Activated CD4-positive, alpha-beta T cell treated with anti-CD3 and anti-CD28 coated beads, Interleukin-2, amount 10 ng/mL, durations not matched to agents 7 days and 5 days (primary cell): ENCODE data around the gene EEA1. TPM values are rescaled to one million over a fixed set of nuclear protein-coding genes. Genes with fewer than 3 reads are reported as not detected.

ENCODE experiments used
- CTCF ChIA-PET: fragments of 350-600 bp; sonication (Branson Sonifier 250); formaldehyde crosslinking; loops from one replicate; lab custom pipeline; 2021; ENCODE audit warnings: antibody characterized with exemption; lab: Charles Lee
- POLR2A ChIA-PET: fragments of 350-600 bp; sonication (Branson Sonifier 250); formaldehyde crosslinking; loops from one replicate; lab custom pipeline; 2021; ENCODE audit warnings: antibody characterized with exemption; lab: Charles Lee
- DNase-seq: peaks from one replicate; pipeline ENCODE4 v3.0.0-alpha.2; 2020
- H3K27ac Mint-ChIP-seq: one replicate; pipeline ENCODE4 v1.8.0; 2021; ENCODE audit warnings: mild to moderate bottlenecking, moderate library complexity, mixed read lengths
- H3K27me3 Mint-ChIP-seq: one replicate; pipeline ENCODE4 v1.8.0; 2021; ENCODE audit warnings: mixed read lengths
- H3K36me3 Mint-ChIP-seq: one replicate; pipeline ENCODE4 v1.8.0; 2021; ENCODE audit warnings: low read depth, mixed read lengths
- H3K4me1 Mint-ChIP-seq: one replicate; pipeline ENCODE4 v1.8.0; 2021; ENCODE audit warnings: mixed read lengths
- H3K4me3 Mint-ChIP-seq: one replicate; pipeline ENCODE4 v1.8.0; 2021; ENCODE audit warnings: mild to moderate bottlenecking, moderate library complexity, mixed read lengths
- H3K9me3 Mint-ChIP-seq: one replicate; pipeline ENCODE4 v1.8.0; 2021; ENCODE audit warnings: mixed read lengths
- total RNA-seq, 2 experiments: library from RNA; stranded (reverse); gene quantifications; one replicate each; pipeline ENCODE4 v1.2.3, GENCODE V29; 2021

EEA1 gene
- total RNA-seq, 2 experiments from 2014 or later, result 17.8 to 18.0 TPM

- POLR2A ChIA-PET, result no interaction called here
- no peaks in the 10 kb centered on the region for H3K27me3 Mint-ChIP-seq
- no peak for DNase-seq
- H3K27ac Mint-ChIP-seq, result no peak overlapping the region
- H3K9me3 Mint-ChIP-seq, result peaks cover 10% of the 10 kb centered on the region
- CTCF ChIA-PET, result interaction anchor here (0.6 to 1.0 kb wide), 2 partner anchors 16 to 508 kb away, joined by 3 to 4 read pairs; no protein-coding TSS in a partner anchor
- no peak overlapping the region for H3K4me3 Mint-ChIP-seq
- peaks cover 28% of the 10 kb centered on the region for H3K36me3 Mint-ChIP-seq
- peaks cover 30% of the 10 kb centered on the region for H3K4me1 Mint-ChIP-seq
Observed at GRCh38 chr12:92905258-92905810, 23.8 kb downstream of the EEA1 start.

DNA sequence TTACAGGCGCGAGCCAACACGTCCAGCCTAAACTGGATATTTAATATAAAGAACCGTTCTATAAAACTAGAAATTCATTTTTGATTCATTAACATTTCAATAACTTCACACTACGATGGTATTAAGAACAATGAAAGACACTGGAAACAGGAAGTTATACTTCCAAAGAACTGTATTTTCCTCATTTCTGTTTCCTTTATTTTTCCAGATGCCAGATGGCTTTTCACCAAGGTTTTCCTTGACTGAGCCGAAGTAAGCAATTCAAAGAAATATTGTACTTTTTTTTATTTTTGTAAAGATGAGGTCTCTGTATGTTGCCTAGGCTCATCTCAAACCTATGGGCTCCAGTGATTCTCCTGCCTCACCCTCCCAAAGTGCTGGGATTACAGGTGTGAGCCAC is 28.2 kb downstream of the EEA1 start:
- Mint-ChIP-seq H3K27ac (no peak overlapping the region), H3K9me3 (peaks cover 10% of the 10 kb centered on the region), H3K4me3 (no peak overlapping the region), H3K36me3 (peaks cover 22% of the 10 kb centered on the region), H3K27me3 (no peaks in the 10 kb centered on the region), H3K4me1 (peaks cover 33% of the 10 kb centered on the region)
- DNase-seq, result no peak
- POLR2A ChIA-PET, result no interaction called here
- CTCF ChIA-PET, result interaction anchor here (0.6 kb wide), 1 partner anchor 63 kb away, joined by 5 read pairs; no protein-coding TSS in a partner anchor

- peaks cover 24% of the 10 kb centered on the region for H3K4me1 Mint-ChIP-seq
- H3K27ac Mint-ChIP-seq, result peak overlapping the region; percentile 68
- ChIA-PET POLR2A (no interaction called here), CTCF (interaction anchor here (0.6 kb wide), 1 partner anchor 15 kb away, joined by 5 read pairs; no protein-coding TSS in a partner anchor)
- H3K9me3 Mint-ChIP-seq, result peaks cover 11% of the 10 kb centered on the region
- peaks cover 24% of the 10 kb centered on the region for H3K36me3 Mint-ChIP-seq
- H3K27me3 Mint-ChIP-seq, result no peaks in the 10 kb centered on the region
- no peak overlapping the region for H3K4me3 Mint-ChIP-seq
- no peak for DNase-seq
Observed at GRCh38 chr12:92899386-92900001, 29.6 kb downstream of the EEA1 start.

DNA sequence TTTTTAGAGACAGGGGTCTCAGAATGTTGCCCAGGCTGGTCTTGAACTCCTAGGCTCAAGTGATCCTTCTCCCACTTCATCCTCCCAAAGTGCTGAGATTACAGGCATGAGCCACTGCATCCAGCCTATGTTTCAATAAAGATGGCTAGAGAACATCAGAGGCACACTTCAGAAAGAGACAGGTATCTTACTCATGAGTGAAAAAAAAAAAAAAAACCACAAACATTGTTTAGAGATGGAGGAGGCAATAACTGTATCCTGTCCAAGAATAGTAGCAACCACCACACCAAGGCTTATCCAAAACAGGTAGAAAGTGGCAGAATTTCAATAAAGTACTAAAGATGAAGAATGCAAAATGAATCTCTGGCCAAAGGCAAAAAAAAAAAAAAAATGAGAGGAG is 30.3 kb downstream of the EEA1 start:
- Mint-ChIP-seq H3K36me3 (peaks cover 23% of the 10 kb centered on the region), H3K27ac (no peak overlapping the region), H3K9me3 (peaks cover 10% of the 10 kb centered on the region), H3K4me1 (peaks cover 23% of the 10 kb centered on the region), H3K4me3 (no peak overlapping the region), H3K27me3 (no peaks in the 10 kb centered on the region)
- DNase-seq, result no peak
- ChIA-PET POLR2A (no interaction called here), CTCF (interaction anchor here (0.6 kb wide), 1 partner anchor 16 kb away, joined by 5 read pairs; no protein-coding TSS in a partner anchor)

GRCh38 chr12:92897844-92898243 is 31.3 kb downstream of the EEA1 start:
- POLR2A ChIA-PET, result no interaction called here
- CTCF ChIA-PET, result no interaction called here
- H3K4me3 Mint-ChIP-seq, result no peak overlapping the region

GRCh38 chr12:92890601-92891106 is 38.4 kb downstream of the EEA1 start:
- Mint-ChIP-seq H3K9me3 (peaks cover 2% of the 10 kb centered on the region), H3K27me3 (no peaks in the 10 kb centered on the region), H3K36me3 (peaks cover 30% of the 10 kb centered on the region), H3K27ac (no peak overlapping the region), H3K4me1 (peaks cover 6% of the 10 kb centered on the region), H3K4me3 (no peak overlapping the region)
- ChIA-PET POLR2A (no interaction called here), CTCF (no interaction called here)
- DNase-seq, result no peak

More at GRCh38 chr12:92897844-92898243, 31.3 kb downstream of the EEA1 start:
- H3K36me3 Mint-ChIP-seq, result peaks cover 20% of the 10 kb centered on the region
- no peak for DNase-seq
- no peak overlapping the region for H3K27ac Mint-ChIP-seq
- H3K27me3 Mint-ChIP-seq, result no peaks in the 10 kb centered on the region
- peaks cover 24% of the 10 kb centered on the region for H3K4me1 Mint-ChIP-seq
- peaks cover 10% of the 10 kb centered on the region for H3K9me3 Mint-ChIP-seq

- DNase-seq, result no peak
- Mint-ChIP-seq H3K4me3 (no peak overlapping the region), H3K4me1 (peaks cover 4% of the 10 kb centered on the region), H3K9me3 (peaks cover 2% of the 10 kb centered on the region), H3K27ac (no peak overlapping the region), H3K36me3 (peaks cover 51% of the 10 kb centered on the region), H3K27me3 (no peaks in the 10 kb centered on the region)
- ChIA-PET CTCF (no interaction called here), POLR2A (no interaction called here)
Observed at GRCh38 chr12:92886131-92886530, 43.0 kb downstream of the EEA1 start.

DNA sequence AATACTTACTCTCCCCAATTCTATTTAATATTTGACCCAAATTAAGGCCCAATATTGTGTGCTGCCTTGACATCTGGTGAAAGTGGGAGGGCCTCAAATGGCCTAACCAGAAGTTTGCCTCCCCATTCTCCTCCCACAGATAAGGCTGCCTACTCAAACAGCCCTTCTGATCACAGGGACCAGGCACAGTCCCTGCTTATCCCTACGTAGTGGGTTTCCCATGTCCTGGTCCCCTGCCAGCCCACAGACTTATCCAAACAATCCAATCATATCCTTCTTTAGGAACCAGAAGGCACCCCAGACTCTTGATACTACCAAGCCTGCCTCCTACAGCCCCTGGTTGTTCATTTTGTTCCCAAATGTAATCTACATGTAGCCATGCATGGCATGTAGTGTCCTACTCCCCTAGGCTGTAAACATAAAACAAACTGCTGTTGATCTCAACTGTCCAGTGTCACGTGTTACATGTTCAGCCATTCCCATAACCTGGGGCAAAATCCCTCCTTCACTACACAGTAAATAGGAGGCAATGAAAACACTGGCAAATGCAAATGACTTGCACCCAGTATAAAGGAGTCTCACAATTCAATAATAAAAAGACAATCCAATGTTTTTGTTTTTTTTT is 49.3 kb downstream of the EEA1 start:
- H3K4me3 Mint-ChIP-seq, result no peak overlapping the region
- peaks cover 3% of the 10 kb centered on the region for H3K4me1 Mint-ChIP-seq
- H3K27ac Mint-ChIP-seq, result no peak overlapping the region
- H3K36me3 Mint-ChIP-seq, result peaks cover 34% of the 10 kb centered on the region
- no peak for DNase-seq
- peaks cover 2% of the 10 kb centered on the region for H3K9me3 Mint-ChIP-seq
- ChIA-PET POLR2A (no interaction called here), CTCF (no interaction called here)
- no peaks in the 10 kb centered on the region for H3K27me3 Mint-ChIP-seq

DNA sequence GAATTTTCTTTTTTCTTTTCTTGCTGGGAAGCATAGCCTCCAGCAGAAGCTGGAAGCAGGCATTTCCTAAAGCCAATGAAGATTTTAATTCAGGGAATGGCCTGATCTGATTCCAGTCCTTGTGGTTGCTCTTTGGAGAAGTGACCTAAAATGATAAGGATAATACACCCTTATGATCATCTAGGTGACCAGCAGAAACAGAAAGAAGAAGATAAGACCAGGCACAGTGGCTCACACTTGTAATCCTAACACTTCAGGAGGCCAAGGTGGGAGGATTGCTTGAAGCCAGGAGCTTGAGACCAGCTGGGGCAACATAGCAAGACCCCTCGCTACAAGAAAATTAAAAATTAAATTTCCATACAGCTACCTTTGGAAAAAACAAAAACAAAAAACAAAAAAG is 51.2 kb downstream of the EEA1 start:
- ChIA-PET POLR2A (no interaction called here), CTCF (interaction anchor here (0.6 kb wide), 1 partner anchor 12 kb away, joined by 3 read pairs; no protein-coding TSS in a partner anchor)
- peaks cover 3% of the 10 kb centered on the region for H3K4me1 Mint-ChIP-seq
- no peak overlapping the region for H3K4me3 Mint-ChIP-seq
- DNase-seq, result no peak
- no peaks in the 10 kb centered on the region for H3K27me3 Mint-ChIP-seq
- H3K36me3 Mint-ChIP-seq, result peaks cover 20% of the 10 kb centered on the region
- H3K9me3 Mint-ChIP-seq, result no peaks in the 10 kb centered on the region
- no peak overlapping the region for H3K27ac Mint-ChIP-seq

GRCh38 chr12:92876496-92876895 is 52.6 kb downstream of the EEA1 start:
- Mint-ChIP-seq H3K4me3 (no peak overlapping the region), H3K27me3 (no peaks in the 10 kb centered on the region), H3K4me1 (peaks cover 3% of the 10 kb centered on the region), H3K36me3 (peaks cover 15% of the 10 kb centered on the region), H3K9me3 (no peaks in the 10 kb centered on the region), H3K27ac (no peak overlapping the region)
- no peak for DNase-seq
- POLR2A ChIA-PET, result interaction anchor here (0.6 kb wide), 1 partner anchor 55 kb away, joined by 3 read pairs; no protein-coding TSS in a partner anchor
- CTCF ChIA-PET, result no interaction called here

GRCh38 chr12:92871116-92871515 is 58.0 kb downstream of the EEA1 start:
- Mint-ChIP-seq H3K4me1 (peaks cover 6% of the 10 kb centered on the region), H3K27ac (no peak overlapping the region), H3K9me3 (no peaks in the 10 kb centered on the region), H3K27me3 (no peaks in the 10 kb centered on the region), H3K4me3 (no peak overlapping the region), H3K36me3 (no peaks in the 10 kb centered on the region)
- POLR2A ChIA-PET, result no interaction called here
- CTCF ChIA-PET, result interaction anchor here (1.1 kb wide), 1 partner anchor 9 kb away, joined by 3 read pairs; no protein-coding TSS in a partner anchor
- DNase-seq, result no peak

GRCh38 chr12:92866418-92866817 is 62.7 kb downstream of the EEA1 start:
- no peaks in the 10 kb centered on the region for H3K27me3 Mint-ChIP-seq
- peaks cover 11% of the 10 kb centered on the region for H3K4me1 Mint-ChIP-seq
- CTCF ChIA-PET, result no interaction called here
- H3K9me3 Mint-ChIP-seq, result no peaks in the 10 kb centered on the region
- peaks cover 20% of the 10 kb centered on the region for H3K36me3 Mint-ChIP-seq
- H3K27ac Mint-ChIP-seq, result no peak overlapping the region
- DNase-seq, result no peak
- POLR2A ChIA-PET, result no interaction called here
- H3K4me3 Mint-ChIP-seq, result no peak overlapping the region

- DNase-seq, result no peak
- Mint-ChIP-seq H3K4me1 (peaks cover 8% of the 10 kb centered on the region), H3K27ac (no peak overlapping the region), H3K27me3 (no peaks in the 10 kb centered on the region), H3K9me3 (no peaks in the 10 kb centered on the region), H3K4me3 (no peak overlapping the region), H3K36me3 (peaks cover 32% of the 10 kb centered on the region)
- POLR2A ChIA-PET, result no interaction called here
- CTCF ChIA-PET, result interaction anchor here (1.1 kb wide), 1 partner anchor 22 kb away, joined by 3 read pairs; no protein-coding TSS in a partner anchor
Observed at GRCh38 chr12:92863251-92863650, 65.8 kb downstream of the EEA1 start.
